HAP-1 (cell line): ENCODE measurements around the gene MKI67.

Source experiments
- DNase-seq, 2 experiments: peaks; one replicate each; pipeline ENCODE4 v3.0.0-alpha.2; 2016 to 2020; ENCODE audit warnings: low spot score in 2 of 2
- H3K27me3 ChIP-seq: fragments of 250-450 bp; sonication (Bioruptor Pico); 2 replicates; pipeline ENCODE4 v1.5.1; 2020; ENCODE audit warnings: low read depth, mild to moderate bottlenecking, moderate library complexity
- H3K36me3 ChIP-seq: fragments of 250-450 bp; sonication (Bioruptor Pico); replicated peaks from 2 replicates; pipeline ENCODE4 v1.5.1; 2020; ENCODE audit warnings: mild to moderate bottlenecking
- H3K4me1 ChIP-seq: fragments of 250-450 bp; sonication (Bioruptor Pico); 2 replicates; pipeline ENCODE4 v1.5.1; 2020; ENCODE audit warnings: mild to moderate bottlenecking
- H3K4me3 ChIP-seq: fragments of 250-450 bp; sonication (Bioruptor Pico); 2 replicates; pipeline ENCODE4 v1.5.1; 2020; ENCODE audit warnings: mild to moderate bottlenecking, moderate library complexity
- H3K9me3 ChIP-seq: fragments of 250-450 bp; sonication (Bioruptor Pico); 2 replicates; pipeline ENCODE4 v1.5.1; 2020; ENCODE audit warnings: mild to moderate bottlenecking, moderate library complexity
- in situ Hi-C: fragments of 300-500 bp; cut with MboI; formaldehyde crosslinking; loops from 3 replicates; pipeline ENCODE4 v1.14.3; 2020; ENCODE audit warnings: low sequenced_read_pairs, inconsistent platforms, mixed read lengths

The MKI67 gene

GRCh38 chr10:128067691-128068397 lies 58.4 kb downstream of the MKI67 start:
- Histone ChIP-seq H3K4me1 (no peaks in the 10 kb centered on the region), H3K4me3 (no peak overlapping the region), H3K27me3 (no peaks in the 10 kb centered on the region), H3K36me3 (no peaks in the 10 kb centered on the region), H3K9me3 (no peaks in the 10 kb centered on the region)
- in situ Hi-C loops: loop anchor here (10.0 kb wide), 1 partner anchor 353 kb away; no protein-coding TSS in a partner anchor
- DNase-seq: no peak

- no peaks in the 10 kb centered on the region for H3K4me1 ChIP-seq
- H3K36me3 ChIP-seq: no peaks in the 10 kb centered on the region
- in situ Hi-C loops: loop anchor here (10.0 kb wide), 1 partner anchor 352 kb away; no protein-coding TSS in a partner anchor
- no peaks in the 10 kb centered on the region for H3K9me3 ChIP-seq
- DNase-seq: no peak
- no peak overlapping the region for H3K4me3 ChIP-seq
- H3K27me3 ChIP-seq: no peaks in the 10 kb centered on the region
These were observed 59.3 kb downstream of the MKI67 start for GRCh38 chr10:128066870-128067382.

- no peaks in the 10 kb centered on the region for H3K4me1 ChIP-seq
- no peak for DNase-seq
- H3K27me3 ChIP-seq: no peaks in the 10 kb centered on the region
- no peaks in the 10 kb centered on the region for H3K36me3 ChIP-seq
- H3K4me3 ChIP-seq: no peak overlapping the region
- in situ Hi-C loops: loop anchor here (10.0 kb wide), 1 partner anchor 351 kb away; no protein-coding TSS in a partner anchor
- H3K9me3 ChIP-seq: no peaks in the 10 kb centered on the region
These were observed 60.2 kb downstream of the MKI67 start for GRCh38 chr10:128065881-128066534.

GRCh38 chr10:128064970-128065580 lies 61.1 kb downstream of the MKI67 start:
- Histone ChIP-seq H3K9me3 (no peaks in the 10 kb centered on the region), H3K36me3 (no peaks in the 10 kb centered on the region), H3K27me3 (no peaks in the 10 kb centered on the region), H3K4me1 (no peaks in the 10 kb centered on the region), H3K4me3 (no peak overlapping the region)
- in situ Hi-C loops: loop anchor here (10.0 kb wide), 1 partner anchor 350 kb away; no protein-coding TSS in a partner anchor
- no peak for DNase-seq

- H3K36me3 ChIP-seq: no peaks in the 10 kb centered on the region
- in situ Hi-C loops: loop anchor here (10.0 kb wide), 1 partner anchor 350 kb away; no protein-coding TSS in a partner anchor
- H3K27me3 ChIP-seq: no peaks in the 10 kb centered on the region
- H3K4me3 ChIP-seq: no peak overlapping the region
- H3K9me3 ChIP-seq: no peaks in the 10 kb centered on the region
- no peak for DNase-seq
- H3K4me1 ChIP-seq: no peaks in the 10 kb centered on the region
These were observed 61.9 kb downstream of the MKI67 start for GRCh38 chr10:128064108-128064969.

- Histone ChIP-seq H3K4me3 (no peak overlapping the region), H3K9me3 (no peaks in the 10 kb centered on the region), H3K27me3 (no peaks in the 10 kb centered on the region), H3K4me1 (no peaks in the 10 kb centered on the region), H3K36me3 (no peaks in the 10 kb centered on the region)
- DNase-seq: no peak
- in situ Hi-C loops: loop anchor here (10.0 kb wide), 1 partner anchor 349 kb away; no protein-coding TSS in a partner anchor
These were observed 62.5 kb downstream of the MKI67 start for GRCh38 chr10:128063736-128064107.

GRCh38 chr10:128062881-128063563 lies 63.2 kb downstream of the MKI67 start:
- no peaks in the 10 kb centered on the region for H3K36me3 ChIP-seq

GRCh38 chr10:128062331-128062880 lies 63.8 kb downstream of the MKI67 start:
- no peaks in the 10 kb centered on the region for H3K36me3 ChIP-seq
- H3K4me1 ChIP-seq: no peaks in the 10 kb centered on the region
- H3K9me3 ChIP-seq: no peaks in the 10 kb centered on the region
- in situ Hi-C loops: loop anchor here (10.0 kb wide), 1 partner anchor 348 kb away; no protein-coding TSS in a partner anchor
- no peak overlapping the region for H3K4me3 ChIP-seq
- no peaks in the 10 kb centered on the region for H3K27me3 ChIP-seq
- no peak for DNase-seq

More at GRCh38 chr10:128062881-128063563, 63.2 kb downstream of the MKI67 start:
- DNase-seq: no peak
- H3K4me3 ChIP-seq: no peak overlapping the region
- no peaks in the 10 kb centered on the region for H3K9me3 ChIP-seq
- H3K27me3 ChIP-seq: no peaks in the 10 kb centered on the region
- no peaks in the 10 kb centered on the region for H3K4me1 ChIP-seq
- in situ Hi-C loops: loop anchor here (10.0 kb wide), 1 partner anchor 348 kb away; no protein-coding TSS in a partner anchor

- H3K9me3 ChIP-seq: no peaks in the 10 kb centered on the region
- H3K27me3 ChIP-seq: no peaks in the 10 kb centered on the region
- no peaks in the 10 kb centered on the region for H3K4me1 ChIP-seq
- DNase-seq: no peak
- H3K4me3 ChIP-seq: no peak overlapping the region
- H3K36me3 ChIP-seq: no peaks in the 10 kb centered on the region
- in situ Hi-C loops: loop anchor here (10.0 kb wide), 1 partner anchor 347 kb away; no protein-coding TSS in a partner anchor
These were observed 64.6 kb downstream of the MKI67 start for GRCh38 chr10:128061306-128062300.

- no peak overlapping the region for H3K4me3 ChIP-seq
- H3K27me3 ChIP-seq: no peaks in the 10 kb centered on the region
- no peaks in the 10 kb centered on the region for H3K4me1 ChIP-seq
- DNase-seq: no peak
- no peaks in the 10 kb centered on the region for H3K36me3 ChIP-seq
- in situ Hi-C loops: loop anchor here (10.0 kb wide), 1 partner anchor 346 kb away; no protein-coding TSS in a partner anchor
- no peaks in the 10 kb centered on the region for H3K9me3 ChIP-seq
These were observed 65.6 kb downstream of the MKI67 start for GRCh38 chr10:128060341-128061250.

GRCh38 chr10:128059982-128060293 lies 66.3 kb downstream of the MKI67 start:
- DNase-seq: no peak
- H3K27me3 ChIP-seq: no peaks in the 10 kb centered on the region
- H3K4me1 ChIP-seq: no peaks in the 10 kb centered on the region
- no peaks in the 10 kb centered on the region for H3K9me3 ChIP-seq
- no peaks in the 10 kb centered on the region for H3K36me3 ChIP-seq
- in situ Hi-C loops: loop anchor here (10.0 kb wide), 1 partner anchor 345 kb away; no protein-coding TSS in a partner anchor
- no peak overlapping the region for H3K4me3 ChIP-seq
